GM18858 (cell line): ENCODE results near the gene SLC12A6.
"Not testable (repeated sequence)": the region's sequence is repeated elsewhere in the genome, so short reads cannot be mapped to it uniquely, and the experiment has no call there.

ENCODE experiments used
- ATAC-seq: cut with Tn5 transposase; IDR thresholded peaks from one replicate; pipeline ENCODE4 v1.9.1; 2021; ENCODE audit not compliant: unreplicated experiment

Gene SLC12A6

DNA sequence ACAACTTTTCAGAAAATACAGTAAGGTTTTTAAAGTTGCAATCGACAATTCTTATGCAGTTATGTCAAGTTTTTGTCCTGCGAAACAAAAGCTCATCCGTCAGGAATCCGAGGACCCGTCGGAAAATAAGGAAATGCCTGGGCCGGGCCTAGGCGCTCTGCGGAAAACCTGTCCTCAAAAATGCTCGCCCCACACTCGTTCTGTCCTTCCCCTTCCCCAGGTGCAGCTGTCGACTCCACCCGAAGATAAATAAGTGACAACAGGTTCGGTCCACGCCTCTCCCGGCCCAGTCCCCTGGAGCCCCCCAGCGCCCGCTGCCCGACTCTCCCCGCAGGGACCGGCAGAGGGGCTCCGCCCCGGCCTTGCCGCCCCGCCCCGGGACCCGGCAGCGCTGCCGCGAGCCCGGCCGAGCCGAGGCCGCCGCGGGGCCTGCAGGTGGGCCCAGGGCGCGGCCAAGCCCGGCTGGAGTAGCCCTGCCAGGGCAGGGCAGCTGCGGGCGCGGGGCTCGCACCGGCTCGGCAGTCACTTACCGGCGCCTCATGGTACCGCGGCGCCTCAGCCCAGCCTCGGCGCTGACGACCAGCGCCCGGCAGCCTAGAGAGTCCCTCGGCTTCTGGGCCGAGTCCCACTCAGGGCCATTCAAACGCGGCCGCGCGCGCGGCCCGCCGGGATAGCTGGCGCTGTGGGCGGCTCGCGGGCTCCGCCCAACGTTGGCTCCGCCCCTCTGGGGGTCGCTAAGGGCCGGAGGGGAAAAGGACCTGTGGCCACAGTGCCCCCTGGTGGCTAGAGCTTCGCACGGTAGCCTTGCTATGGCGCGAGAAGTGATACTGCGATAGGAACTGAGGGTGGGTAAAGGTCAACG is 127.9 kb downstream of the SLC12A6 start, which contains the start of gene KATNBL1:
TSS of gene KATNBL1 (minus strand) at position 676 of the 862 bp plus-strand sequence. CDS start 46,420 bp downstream, outside the sequence.
- ATAC-seq, result peak; percentile 89

DNA sequence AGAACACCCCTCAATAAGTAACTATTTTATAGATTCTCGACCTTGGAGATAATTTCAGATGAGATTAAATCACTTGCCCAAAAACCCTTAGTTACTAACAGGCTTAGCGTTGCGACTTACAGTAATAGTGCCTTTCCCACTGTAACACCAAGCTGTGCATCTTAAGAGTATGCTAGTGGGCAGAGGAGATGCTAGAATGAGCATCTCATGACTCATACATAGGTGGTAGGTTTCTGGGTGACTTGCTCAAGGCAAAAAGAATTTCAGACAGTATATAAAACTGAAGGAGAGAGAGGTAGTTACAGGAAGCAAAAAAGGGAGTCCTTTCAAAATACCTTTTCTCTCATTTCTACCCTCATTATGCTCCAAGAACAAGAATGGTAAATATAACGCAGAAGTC is 131.6 kb downstream of the SLC12A6 start:
- no peak for ATAC-seq

DNA sequence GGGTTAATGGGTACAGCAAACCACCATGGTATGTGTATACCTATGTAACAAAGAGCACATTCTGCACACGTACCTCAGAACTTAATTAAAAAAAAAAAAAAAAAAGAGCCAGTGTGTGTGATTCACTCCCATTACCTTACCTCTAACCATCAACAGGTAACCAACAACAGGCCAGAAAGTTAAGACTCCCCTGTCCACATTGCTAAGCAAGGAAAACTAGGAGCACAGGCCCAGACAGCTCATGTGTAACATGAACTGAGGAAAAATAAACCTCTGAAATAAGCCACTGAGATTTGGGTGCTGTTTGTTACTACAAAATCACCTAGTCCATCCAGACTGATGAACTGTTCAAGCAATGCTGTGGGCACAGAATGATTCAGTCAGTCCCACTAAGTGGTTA is 133.6 kb downstream of the SLC12A6 start:
- no peak for ATAC-seq

DNA sequence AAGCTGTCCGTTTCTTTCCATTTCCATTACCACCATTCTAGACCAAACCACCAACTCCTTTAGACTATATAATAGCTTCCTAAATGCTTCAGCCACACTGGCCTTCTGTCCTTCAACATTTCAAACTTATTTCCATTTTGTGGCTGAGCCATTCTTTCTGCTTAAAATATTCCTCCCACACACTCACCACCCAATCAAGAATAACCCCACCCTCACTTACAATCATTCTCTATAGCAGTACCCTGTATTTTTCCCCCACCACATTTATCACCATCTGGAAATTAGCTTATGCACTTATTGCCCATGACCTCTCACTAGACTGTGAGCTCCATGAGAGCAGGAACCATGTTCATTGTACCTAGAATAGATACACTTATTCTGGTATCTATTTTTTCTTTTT is 134.3 kb downstream of the SLC12A6 start:
- ATAC-seq, result no peak

DNA sequence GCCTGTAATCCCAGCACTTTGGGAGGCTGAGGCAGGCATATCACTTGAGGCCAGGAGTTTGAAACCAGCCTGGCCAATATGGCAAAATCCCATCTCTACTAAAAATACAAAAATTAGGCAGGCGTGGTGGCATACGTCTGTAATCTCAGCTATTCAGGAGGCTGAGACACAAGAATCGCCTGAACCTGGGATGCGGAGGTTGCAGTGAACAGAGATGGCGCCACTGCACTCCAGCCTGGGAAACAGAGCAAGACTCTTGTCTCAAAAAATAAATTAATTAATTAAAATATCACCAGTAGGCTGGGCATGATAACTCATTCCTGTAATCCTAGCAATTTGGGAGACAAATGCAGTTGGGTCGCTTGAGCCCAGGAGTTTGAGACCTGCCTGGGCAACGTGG is 144.3 kb downstream of the SLC12A6 start:
- ATAC-seq, result not testable (repeated sequence)

DNA sequence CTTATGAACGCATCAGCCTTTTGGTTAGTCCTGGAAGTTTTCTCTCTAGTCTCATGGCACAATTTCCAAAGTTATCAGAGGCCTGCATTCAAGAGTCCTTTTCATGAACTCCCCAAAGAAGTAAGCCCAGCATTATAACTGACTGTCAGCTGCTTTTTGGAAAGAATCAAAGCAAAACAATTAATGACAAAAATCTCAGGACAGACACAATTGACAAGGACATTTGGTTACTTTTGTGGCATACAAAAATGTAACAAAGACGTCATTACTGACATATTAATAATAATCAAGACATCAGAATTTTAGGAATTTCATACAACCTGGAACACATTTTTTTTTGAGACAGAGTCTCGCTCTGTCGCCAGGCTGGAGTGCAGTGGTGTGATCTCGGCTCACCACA is 148.9 kb downstream of the SLC12A6 start:
- ATAC-seq, result no peak

DNA sequence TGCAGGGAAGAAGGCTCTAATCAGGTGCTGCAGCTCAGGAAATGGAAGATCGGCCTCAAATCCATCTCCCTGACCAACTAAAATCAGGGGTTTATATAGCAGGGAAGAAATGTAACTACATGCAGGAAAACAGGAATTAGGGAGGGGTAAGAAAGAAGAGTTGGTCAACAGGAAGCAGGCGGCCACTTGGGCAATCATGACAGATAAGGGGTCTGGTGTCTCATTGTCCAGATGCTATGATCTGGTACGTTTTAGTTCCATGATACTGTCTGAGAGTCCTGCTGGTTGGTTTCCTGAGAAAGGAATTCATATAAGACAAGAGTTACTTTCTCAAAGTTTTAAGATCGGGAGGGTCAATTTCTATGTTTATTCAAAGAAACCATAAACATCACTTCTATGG is 151.9 kb downstream of the SLC12A6 start:
- ATAC-seq, result no peak

DNA sequence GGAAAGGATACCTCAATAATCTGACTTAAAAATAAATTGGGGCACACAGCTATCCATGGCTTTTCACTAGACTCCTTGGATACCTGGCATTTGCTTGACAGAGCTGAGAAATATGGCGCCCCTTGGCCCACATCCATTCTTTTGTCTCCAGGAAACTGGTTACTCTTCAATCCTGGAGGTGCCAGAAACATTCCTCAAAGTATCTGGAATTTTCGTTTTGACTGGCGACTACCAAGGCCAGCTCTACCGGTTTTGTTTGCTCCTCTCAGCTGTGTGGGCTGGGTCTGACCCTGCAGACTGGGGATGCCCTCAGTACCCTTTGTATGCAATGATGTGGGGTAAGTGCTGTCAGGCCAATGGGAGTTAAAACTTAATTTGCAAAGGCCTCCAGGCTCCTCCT is 154.6 kb downstream of the SLC12A6 start:
- ATAC-seq, result no peak
